HCT116 (cell line): ENCODE data around the gene AP1M1. TPM values are rescaled to one million over a fixed set of nuclear protein-coding genes. Genes with fewer than 3 reads are reported as not detected.

ENCODE experiments used
- ATAC-seq: fragments of 200-7000 bp; cut with Tn5 transposase; 2 replicates; pipeline ENCODE4 v1.9.1; 2020; ENCODE audit warnings: mild to moderate bottlenecking, moderate library complexity
- BruUV-seq: library from RNA; stranded (reverse); fragments of 400-500 nt; replicated peaks from 2 replicates; lab custom pipeline; 2021; lab: Mats Ljungman, UMichigan
- CTCF ChIA-PET: fragments of 300-600 bp; sonication (Branson Sonifier 250); formaldehyde crosslinking; loops from one replicate; lab custom pipeline; 2021; ENCODE audit warnings: antibody characterized with exemption; lab: Charles Lee
- POLR2A ChIA-PET: fragments of 300-600, 350-600 bp; sonication (Branson Sonifier 250); formaldehyde crosslinking; loops from one replicate; lab custom pipeline; 2021; ENCODE audit warnings: antibody characterized with exemption; lab: Charles Lee
- RAD21 ChIA-PET, 2 experiments: fragments of 300-600 bp; sonication (Branson Sonifier 250); formaldehyde crosslinking; loops; one replicate each; lab custom pipeline; 2023; ENCODE audit warnings: low total read pairs in 2 of 2; ENCODE audit not compliant: uncharacterized antibody in 2 of 2, unreplicated experiment in 2 of 2, low non-redundant PET in 1 of 2; lab: Charles Lee
- DNase-seq: peaks from one replicate; pipeline ENCODE4 v3.0.0-alpha.2; 2010; ENCODE audit warnings: low read depth, low spot score
- H2AFZ ChIP-seq: fragments of 200-600 bp; shearing (Covaris generic), sonication (generic); 2 replicates; pipeline ENCODE4 v1.6.1; 2017; ENCODE audit warnings: low read depth, mixed run types, mixed read lengths, antibody characterized with exemption, low read length; ENCODE audit not compliant: poor library complexity, severe bottlenecking
- H3K27ac ChIP-seq: 2 replicates; pipeline ENCODE4 v1.5.1; 2012; ENCODE audit warnings: low read depth, low read length
- H3K27me3 ChIP-seq: fragments of 200-600 bp; sonication (generic); 2 replicates; pipeline ENCODE4 v1.6.1; 2016; ENCODE audit warnings: mixed run types, low read length, mixed read lengths; ENCODE audit not compliant: insufficient read depth
- H3K36me3 ChIP-seq, 2 experiments: fragments of 200-500 bp in 1 of 2; fragments of 200-600 bp in 1 of 2; sonication (Bioruptor generic) in 1 of 2; sonication (generic) in 1 of 2; 2 replicates each; pipeline versions ENCODE4 v1.5.1 to v1.6.1; 2014 to 2016; ENCODE audit warnings: low read length in 2 of 2, inconsistent platforms in 1 of 2, mixed read lengths in 1 of 2, mixed run types in 1 of 2; ENCODE audit not compliant: insufficient read depth in 2 of 2, control insufficient read depth in 1 of 2
- H3K4me1 ChIP-seq, 2 experiments: fragments of 200-600 bp in 1 of 2; sonication (generic) in 1 of 2; 2 replicates each; pipeline versions ENCODE4 v1.5.1 to v1.6.1; 2012 to 2017; ENCODE audit warnings: low read length in 2 of 2, inconsistent platforms in 1 of 2, mild to moderate bottlenecking in 1 of 2, mixed read lengths in 1 of 2, mixed run types in 1 of 2, moderate library complexity in 1 of 2; ENCODE audit not compliant: insufficient read depth in 2 of 2, control insufficient read depth in 1 of 2
- H3K4me2 ChIP-seq: fragments of 200-600 bp; sonication (generic); 2 replicates; pipeline ENCODE4 v1.6.1; 2017; ENCODE audit warnings: mixed run types, low read length, mixed read lengths
- H3K4me3 ChIP-seq, 2 experiments: fragments of 200-600 bp in 1 of 2; sonication (generic) in 1 of 2; replicated peaks in 1 of 2; 2 replicates each; pipeline ENCODE4 v1.5.1; 2011 to 2016; ENCODE audit warnings: low read length in 2 of 2, control low read depth in 1 of 2, low read depth in 1 of 2, mild to moderate bottlenecking in 1 of 2, mixed read lengths in 1 of 2, mixed run types in 1 of 2
- H3K79me2 ChIP-seq: fragments of 200-600 bp; sonication (generic); 2 replicates; pipeline ENCODE4 v1.6.1; 2017; ENCODE audit warnings: mild to moderate bottlenecking, mixed run types, low read length, moderate library complexity, mixed read lengths; ENCODE audit not compliant: insufficient read depth
- H3K9ac ChIP-seq: fragments of 200-600 bp; sonication (generic); 2 replicates; pipeline ENCODE4 v1.6.1; 2016; ENCODE audit warnings: low read length, mixed read lengths
- H3K9me2 ChIP-seq: fragments of 200-600 bp; sonication (generic), shearing (Covaris generic); 2 replicates; pipeline ENCODE4 v1.6.1; 2017; ENCODE audit warnings: mixed run types, mild to moderate bottlenecking, moderate library complexity; ENCODE audit not compliant: insufficient read depth
- H3K9me3 ChIP-seq, 2 experiments: fragments of 200-500 bp in 1 of 2; fragments of 200-600 bp in 1 of 2; sonication (Bioruptor generic) in 1 of 2; sonication (generic) in 1 of 2; 2 replicates each; pipeline ENCODE4 v1.6.1; 2014 to 2017; ENCODE audit warnings: low read length in 2 of 2, mixed read lengths in 2 of 2, inconsistent platforms in 1 of 2, low read depth in 1 of 2, mild to moderate bottlenecking in 1 of 2, mixed run types in 1 of 2, moderate library complexity in 1 of 2; ENCODE audit not compliant: control insufficient read depth in 1 of 2, insufficient read depth in 1 of 2
- H4K20me1 ChIP-seq: fragments of 200-600 bp; sonication (generic), shearing (Covaris generic); 2 replicates; pipeline ENCODE4 v1.6.1; 2017; ENCODE audit warnings: mixed run types, mild to moderate bottlenecking, moderate library complexity; ENCODE audit not compliant: insufficient read depth
- CEBPB ChIP-seq: IDR thresholded peaks from 2 replicates; pipeline ENCODE4 v1.6.1; 2012; ENCODE audit warnings: low read depth
- CTCF ChIP-seq, 3 experiments: fragments of 200-600 bp in 1 of 3; sonication (generic) in 1 of 3; IDR thresholded peaks in 2 of 3; conservative IDR thresholded peaks in 1 of 3; 2 replicates each; pipeline ENCODE4 v1.5.1; 2012 to 2017; ENCODE audit warnings: low read depth in 2 of 3, low read length in 2 of 3, antibody characterized with exemption in 1 of 3, borderline replicate concordance in 1 of 3, control low read depth in 1 of 3, mild to moderate bottlenecking in 1 of 3, mixed read lengths in 1 of 3, mixed run types in 1 of 3, moderate library complexity in 1 of 3; ENCODE audit not compliant: insufficient read depth in 1 of 3
- EGR1 ChIP-seq: IDR thresholded peaks from 2 replicates; pipeline ENCODE4 v1.6.1; 2012; ENCODE audit warnings: low read depth
- ELF1 ChIP-seq: IDR thresholded peaks from 2 replicates; pipeline ENCODE4 v1.6.1; 2012; ENCODE audit warnings: low read depth, borderline replicate concordance
- EZH2 ChIP-seq: fragments of 200-600 bp; sonication (generic); IDR thresholded peaks from 2 replicates; pipeline ENCODE4 v1.6.1; 2017; ENCODE audit warnings: antibody characterized with exemption, mixed run types
- EZH2phosphoT487 ChIP-seq: fragments of 200-600 bp; IDR thresholded peaks from 2 replicates; pipeline ENCODE4 v1.6.1; 2018; ENCODE audit warnings: antibody characterized with exemption, borderline replicate concordance
- FOSL1 ChIP-seq: IDR thresholded peaks from 2 replicates; pipeline ENCODE4 v1.6.1; 2012; ENCODE audit warnings: low read depth
- POLR2A ChIP-seq: IDR thresholded peaks from 2 replicates; pipeline ENCODE4 v1.7.0; 2011; ENCODE audit warnings: borderline replicate concordance; ENCODE audit not compliant: insufficient read depth, insufficient read length; ENCODE audit errors: extremely low read depth
- POLR2AphosphoS5 ChIP-seq: IDR thresholded peaks from 2 replicates; pipeline ENCODE4 v1.6.1; 2011; ENCODE audit warnings: mild to moderate bottlenecking, low read depth, low read length, moderate library complexity
- SIN3A ChIP-seq: IDR thresholded peaks from 2 replicates; pipeline ENCODE4 v1.6.1; 2012; ENCODE audit warnings: low read depth
- SRF ChIP-seq: IDR thresholded peaks from 2 replicates; pipeline ENCODE4 v1.6.1; 2012; ENCODE audit warnings: low read depth
- ZFX ChIP-seq: fragments of 450-650 bp; IDR thresholded peaks from 2 replicates; pipeline ENCODE4 v1.6.1; 2017
- intact Hi-C: fragments of 100-400 bp; cut with micrococcal nuclease; formaldehyde crosslinking; loops from 2 replicates; pipeline ENCODE4 v1.10.0; 2022
- total RNA-seq: library from RNA; stranded (reverse); gene quantifications from one replicate; pipeline ENCODE4 v1.2.1, GENCODE V29; 2021; ENCODE audit not compliant: unreplicated experiment

AP1M1 gene
- total RNA-seq, 1 experiment from 2014 or later = 50.0 TPM

GRCh38 chr19:16207063-16207462 lies 9.4 kb downstream of the AP1M1 start:
- Histone ChIP-seq H3K9me3 (no peaks in the 10 kb centered on the region), H3K4me2 (no peak overlapping the region), H3K9me2 (no peaks in the 10 kb centered on the region), H3K4me3 (no peak overlapping the region), H3K27me3 (no peaks in the 10 kb centered on the region), H3K79me2 (peaks cover 4% of the 10 kb centered on the region; the same call in 1 of the 2 replicates), H3K27ac (no peak overlapping the region), H3K9ac (no peak overlapping the region), H3K36me3 (peaks cover 5 to 19% of the 10 kb centered on the region in 2 experiments; a peak in 3 of 4 replicates), H3K4me1 (no peaks in the 10 kb centered on the region), H4K20me1 (no peaks in the 10 kb centered on the region), H2AFZ (no peak overlapping the region)
- TF ChIP-seq EZH2phosphoT487 = no peak
- TF ChIP-seq SIN3A = no peak
- no peak for TF ChIP-seq SRF
- TF ChIP-seq ZFX = no peak
- no peak for TF ChIP-seq CEBPB
- TF ChIP-seq EZH2 = no peak
- TF ChIP-seq CTCF (IDR thresholded peaks at IDR 0.05 in 2 of 3, conservative IDR thresholded peaks at IDR 0.05 in 1 of 3; ENCODE audit: borderline replicate concordance in 1 of 3, insufficient read depth in 1 of 3, low read depth in 2 of 3, low read length in 2 of 3) = no peak
- no TSS peak for BruUV-seq
- DNase-seq (no peak), ATAC-seq (no peak)
- ChIA-PET POLR2A (no interaction called here), RAD21 (interaction anchor here in 1 of 2 experiments (1.1 kb wide), 1 partner anchor 176 kb away, joined by 4 read pairs; no protein-coding TSS in a partner anchor), CTCF (no interaction called here)
- intact Hi-C loops = no loop called here

- TF ChIP-seq EGR1 (no peak), POLR2A (no peak), POLR2AphosphoS5 (no peak), ELF1 (no peak), FOSL1 (no peak), SRF (no peak), EZH2 (no peak)
- no peak overlapping the region for H2AFZ ChIP-seq
- no peak overlapping the region for H3K27ac ChIP-seq
- H4K20me1 ChIP-seq = no peaks in the 10 kb centered on the region
- POLR2A ChIA-PET = no interaction called here
- H3K9me2 ChIP-seq = no peaks in the 10 kb centered on the region
- BruUV-seq = no TSS peak
- CTCF ChIA-PET = no interaction called here
- RAD21 ChIA-PET = no interaction called here
- no peak overlapping the region for H3K9ac ChIP-seq
- no peaks in the 10 kb centered on the region for H3K27me3 ChIP-seq
- peaks cover 6% of the 10 kb centered on the region; the same call in 1 of the 2 replicates for H3K79me2 ChIP-seq
- ATAC-seq (no peak), DNase-seq (no peak)
- H3K4me3 ChIP-seq = no peak overlapping the region
- H3K4me2 ChIP-seq = no peak overlapping the region
- H3K9me3 ChIP-seq = no peaks in the 10 kb centered on the region
- peaks cover 5 to 19% of the 10 kb centered on the region in 2 experiments; a peak in 3 of 4 replicates for H3K36me3 ChIP-seq
- intact Hi-C loops = no loop called here
- no peaks in the 10 kb centered on the region for H3K4me1 ChIP-seq
These were observed 9.8 kb downstream of the AP1M1 start for GRCh38 chr19:16207490-16208025.
